Gastroesophageal sphincter (tissue), 3 donors: ENCODE data around the gene DHRSX.

Experiments used
- CTCF ChIP-seq, 4 experiments: fragments of 200-600 bp in 2 of 4; fragments of 450-650 bp in 2 of 4; sonication (generic) in 1 of 4; IDR thresholded peaks; one replicate each; pipeline ENCODE4 v1.5.1; 2017 to 2019; ENCODE audit warnings: antibody characterized with exemption in 4 of 4, mild to moderate bottlenecking in 2 of 4, moderate library complexity in 2 of 4
- POLR2AphosphoS5 ChIP-seq: sonication (generic); formaldehyde crosslinking; IDR thresholded peaks from one replicate; pipeline ENCODE4 v1.6.1; 2017; ENCODE audit warnings: antibody characterized with exemption

GRCh38 chrX:2457289-2458133 is 43.3 kb downstream of the DHRSX start:
- TF ChIP-seq CTCF (IDR thresholded peaks at IDR 0.05) (no peak), POLR2AphosphoS5 (no peak)
